NCI-H2029 treated with DMSO at 0.1 percent for 48 hours (cell line): ENCODE data around the gene MPRIP.
"Not testable (repeated sequence)": the region's sequence is repeated elsewhere in the genome, so short reads cannot be mapped to it uniquely, and the experiment has no call there.

Experiments
- DNase-seq: peaks from one replicate; lab custom pipeline; 2025; lab: John Stamatoyannopoulos, UW

Gene MPRIP

GRCh38 chr17:17144916-17145665, 102.8 kb downstream of the MPRIP start:
- no peak for DNase-seq

GRCh38 chr17:17146786-17147406, 104.6 kb downstream of the MPRIP start:
- no peak for DNase-seq

- DNase-seq = no peak
Observed at GRCh38 chr17:17147821-17148220, 105.6 kb downstream of the MPRIP start.

GRCh38 chr17:17149520-17150447, 107.5 kb downstream of the MPRIP start:
- DNase-seq = no peak

- DNase-seq = no peak
Observed at GRCh38 chr17:17150448-17150800, 108.2 kb downstream of the MPRIP start.

GRCh38 chr17:17151055-17151454, 108.8 kb downstream of the MPRIP start:
- DNase-seq = no peak

- DNase-seq = no peak
Observed at GRCh38 chr17:17151541-17151940, 109.3 kb downstream of the MPRIP start.

- DNase-seq = no peak
Observed at GRCh38 chr17:17151962-17152361, 109.7 kb downstream of the MPRIP start.

- DNase-seq = peak; percentile 35
Observed at GRCh38 chr17:17152385-17152784, 110.1 kb downstream of the MPRIP start.

- no peak for DNase-seq
Observed at GRCh38 chr17:17153071-17153470, 110.8 kb downstream of the MPRIP start.

- no peak for DNase-seq
Observed at GRCh38 chr17:17153709-17154108, 111.5 kb downstream of the MPRIP start.

GRCh38 chr17:17154556-17154955, 112.3 kb downstream of the MPRIP start:
- DNase-seq = no peak

- no peak for DNase-seq
Observed at GRCh38 chr17:17154981-17155380, 112.7 kb downstream of the MPRIP start.

GRCh38 chr17:17155568-17155967, 113.3 kb downstream of the MPRIP start:
- DNase-seq = no peak

GRCh38 chr17:17156107-17156506, 113.8 kb downstream of the MPRIP start:
- no peak for DNase-seq

GRCh38 chr17:17156511-17156910, 114.3 kb downstream of the MPRIP start:
- no peak for DNase-seq

GRCh38 chr17:17157041-17157440, 114.8 kb downstream of the MPRIP start:
- DNase-seq = no peak

- not testable (repeated sequence) for DNase-seq
Observed at GRCh38 chr17:17158506-17158905, 116.2 kb downstream of the MPRIP start.

- DNase-seq = no peak
Observed at GRCh38 chr17:17159571-17159970, 117.3 kb downstream of the MPRIP start.

- no peak for DNase-seq
Observed at GRCh38 chr17:17161121-17161520, 118.9 kb downstream of the MPRIP start.

GRCh38 chr17:17161759-17162158, 119.5 kb downstream of the MPRIP start:
- no peak for DNase-seq

GRCh38 chr17:17164156-17164555, 121.9 kb downstream of the MPRIP start:
- no peak for DNase-seq

- DNase-seq = no peak
Observed at GRCh38 chr17:17164676-17165075, 122.4 kb downstream of the MPRIP start.
